GM18507 (cell line): ENCODE results near the gene OR5D16.
"Not testable (repeated sequence)": the region's sequence is repeated elsewhere in the genome, so short reads cannot be mapped to it uniquely, and the experiment has no call there.

ENCODE experiments used
- DNase-seq: peaks from one replicate; pipeline ENCODE4 v3.0.0; 2011; ENCODE audit warnings: low read depth; ENCODE audit not compliant: insufficient read length; ENCODE audit errors: extremely low spot score
- FAIRE-seq: peaks from 2 replicates; lab custom pipeline; 2011; peaks lifted over from hg19 to GRCh38; lab: Jason Lieb, UNC

OR5D16 gene

DNA sequence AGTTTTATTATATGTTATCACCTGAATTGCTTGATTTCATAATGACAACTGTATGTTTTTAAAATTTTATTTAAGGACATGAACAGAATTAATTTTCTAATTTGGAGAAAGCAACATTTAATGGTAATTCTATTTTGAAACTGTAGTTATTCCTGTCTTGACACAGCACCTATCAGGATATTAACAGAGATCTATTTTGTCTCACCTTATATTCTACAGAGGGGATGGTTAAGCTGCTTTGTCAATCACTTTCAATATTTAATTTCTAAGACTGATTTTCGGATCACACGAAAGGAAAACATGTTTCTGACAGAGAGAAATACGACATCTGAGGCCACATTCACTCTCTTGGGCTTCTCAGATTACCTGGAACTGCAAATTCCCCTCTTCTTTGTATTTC lies at the start of gene OR5D16:
Gene OR5D16 (plus strand): TSS at position 301 of the 400 bp plus-strand sequence. CDS start 0 bp downstream, at position 301.
- FAIRE-seq (no peak), DNase-seq (no peak)

DNA sequence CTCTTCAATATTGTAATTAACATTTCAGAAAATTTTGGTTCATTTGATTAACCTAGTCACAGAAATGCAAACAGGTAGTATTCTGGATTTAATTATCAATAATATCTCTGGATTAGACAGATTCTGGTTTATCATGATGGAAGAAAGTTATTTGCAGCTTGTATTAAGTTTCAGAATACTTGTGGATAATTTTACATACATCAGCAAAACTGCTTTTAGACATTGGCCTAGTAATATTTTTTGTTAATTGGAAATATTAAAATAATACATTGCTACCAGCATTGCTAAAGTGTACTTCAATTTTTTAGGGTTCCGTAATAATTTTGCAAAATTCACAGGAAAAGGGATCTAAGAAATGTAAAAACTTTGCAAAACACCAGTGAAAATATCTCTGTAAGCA lies 46.9 kb upstream of the OR5D16 start:
- FAIRE-seq (no peak), DNase-seq (no peak)

DNA sequence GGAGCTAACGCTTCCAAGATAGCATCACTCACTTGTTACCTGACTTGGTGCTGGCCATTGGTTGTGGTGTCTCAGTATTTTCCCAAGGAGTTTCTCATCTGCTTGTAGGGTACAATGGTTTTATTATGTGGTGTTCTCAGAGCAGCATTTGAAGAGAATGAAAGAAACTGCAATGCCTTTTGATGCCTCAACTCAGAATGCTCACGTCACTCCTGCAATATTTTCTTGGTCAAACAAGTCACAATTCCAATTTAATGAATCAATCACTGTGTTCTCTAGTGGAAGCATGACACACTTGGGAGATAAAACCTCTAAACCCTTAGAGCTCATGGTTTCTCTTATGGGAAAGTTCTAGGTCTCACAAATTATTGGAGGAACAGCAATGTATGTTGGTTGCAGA lies 45.2 kb upstream of the OR5D16 start:
- DNase-seq: no peak
- FAIRE-seq: no peak

DNA sequence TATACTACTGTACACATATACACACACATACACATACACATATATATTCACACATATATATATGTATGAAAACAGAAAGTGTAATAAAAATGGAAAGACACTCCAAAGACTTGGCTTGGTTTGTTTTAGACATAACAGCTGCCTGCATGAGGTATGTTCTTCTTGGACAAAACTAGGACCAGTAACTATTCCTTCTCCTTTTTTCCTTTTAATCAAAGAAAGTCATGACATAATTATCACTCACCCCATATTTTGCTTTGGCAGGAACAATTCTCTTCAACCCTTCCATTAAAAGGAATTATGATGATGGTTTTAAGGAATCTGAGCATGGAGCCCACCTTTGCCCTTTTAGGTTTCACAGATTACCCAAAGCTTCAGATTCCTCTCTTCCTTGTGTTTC lies 43.3 kb upstream of the OR5D16 start, which contains the start of gene OR5D14:
Gene OR5D14 (plus strand): TSS at position 301 of the 400 bp plus-strand sequence. CDS start 0 bp downstream, at position 301.
- DNase-seq (no peak), FAIRE-seq (no peak)

DNA sequence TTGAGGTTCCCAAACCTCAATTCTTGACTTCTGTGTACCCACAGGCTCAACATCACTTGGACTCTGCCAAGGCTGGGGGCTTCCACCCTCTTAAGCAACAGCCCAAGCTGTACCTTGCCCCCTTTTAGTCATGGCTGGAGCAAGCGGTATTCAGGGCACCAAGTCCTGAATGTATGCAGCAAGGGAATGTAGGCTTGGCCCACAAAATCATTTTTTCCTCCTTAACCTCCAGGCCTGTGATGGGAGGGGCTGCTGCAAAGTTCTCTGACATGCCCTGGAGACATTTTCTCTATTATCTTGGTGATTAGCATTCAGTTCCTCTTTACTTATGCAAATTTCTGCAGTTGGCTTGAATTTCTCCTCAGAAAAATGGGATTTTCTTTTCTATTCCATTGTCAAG lies 32.3 kb upstream of the OR5D16 start:
- DNase-seq (no peak), FAIRE-seq (no peak)

DNA sequence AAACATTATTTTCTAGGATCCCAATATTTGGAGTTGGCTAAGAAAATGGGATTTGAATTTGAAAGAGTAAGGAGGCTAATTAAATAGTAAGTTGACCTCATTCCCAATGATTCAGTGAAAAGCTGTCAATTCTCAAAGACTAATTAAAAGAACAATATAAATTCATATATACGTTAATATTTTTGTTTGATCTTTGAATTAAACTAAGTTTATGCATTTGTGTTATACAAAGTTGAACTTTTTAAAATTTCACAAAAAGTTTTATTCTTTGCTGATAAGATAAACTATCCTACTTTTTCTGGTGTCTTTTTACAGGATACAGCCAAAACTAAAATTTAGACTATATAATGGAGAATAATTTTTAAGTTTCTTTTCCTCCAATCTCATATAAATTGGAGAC lies 27.5 kb upstream of the OR5D16 start, which contains the start of gene OR5L1:
Gene OR5L1 (plus strand): TSS at position 301 of the 400 bp plus-strand sequence. CDS start 100 bp downstream, outside the sequence.
- DNase-seq (no peak), FAIRE-seq (no peak)

DNA sequence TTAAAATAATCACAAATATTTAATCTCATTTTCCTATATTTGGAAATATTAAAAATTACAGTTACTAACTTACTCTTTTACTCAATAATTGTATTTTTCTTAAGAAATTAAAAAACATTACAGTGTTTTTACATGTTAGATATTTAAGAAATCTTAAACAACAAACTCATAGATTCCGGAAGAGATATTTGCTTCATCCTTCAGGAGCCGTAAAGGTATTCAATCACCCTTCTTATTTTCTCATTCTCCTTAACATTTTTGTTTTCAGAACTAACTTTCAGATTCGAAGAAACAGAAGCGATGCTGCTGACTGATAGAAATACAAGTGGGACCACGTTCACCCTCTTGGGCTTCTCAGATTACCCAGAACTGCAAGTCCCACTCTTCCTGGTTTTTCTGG lies 19.2 kb upstream of the OR5D16 start, which contains the start of gene OR5D18:
Gene OR5D18 (plus strand): TSS at position 301 of the 400 bp plus-strand sequence. CDS start 0 bp downstream, at position 301.
- FAIRE-seq (no peak), DNase-seq (no peak)

DNA sequence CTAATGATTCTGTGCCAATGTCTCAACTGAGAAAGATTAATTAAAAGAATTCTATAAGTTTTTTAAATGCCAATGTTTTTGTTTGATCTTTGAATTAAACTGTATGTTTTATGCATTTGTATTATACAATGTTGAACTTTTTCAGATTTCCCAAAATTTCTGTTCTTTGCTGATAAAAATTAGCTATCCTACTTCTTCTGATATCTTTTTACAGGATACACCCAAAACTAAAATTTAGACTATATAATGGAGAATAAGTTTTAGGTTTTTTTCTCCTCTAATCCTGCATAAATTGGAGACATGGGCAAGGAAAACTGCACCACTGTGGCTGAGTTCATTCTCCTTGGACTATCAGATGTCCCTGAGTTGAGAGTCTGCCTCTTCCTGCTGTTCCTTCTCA lies 11.6 kb upstream of the OR5D16 start, which contains the start of gene OR5L2:
Gene OR5L2 (plus strand): TSS at position 301 of the 400 bp plus-strand sequence. CDS start 0 bp downstream, at position 301.
- DNase-seq (no peak), FAIRE-seq (no peak)

DNA sequence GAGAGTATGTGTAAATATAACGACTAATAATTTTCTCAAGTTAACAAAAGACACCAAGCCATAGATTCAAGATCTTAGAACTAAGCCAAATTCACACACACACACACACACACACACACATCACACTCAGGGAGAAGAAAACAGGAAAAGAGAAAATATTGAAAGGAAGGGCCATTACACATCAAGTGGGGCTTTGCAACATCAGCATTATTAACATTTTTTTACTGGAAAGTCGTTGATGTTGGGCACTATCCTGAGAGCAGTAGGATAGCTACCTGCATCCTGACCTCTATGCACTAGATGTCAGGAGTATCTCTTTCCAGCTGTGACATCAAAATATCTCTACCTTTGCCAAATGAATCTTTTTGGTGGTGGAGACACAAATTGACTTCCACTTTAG lies 8.9 kb downstream of the OR5D16 start:
- DNase-seq: no peak
- FAIRE-seq: no peak

DNA sequence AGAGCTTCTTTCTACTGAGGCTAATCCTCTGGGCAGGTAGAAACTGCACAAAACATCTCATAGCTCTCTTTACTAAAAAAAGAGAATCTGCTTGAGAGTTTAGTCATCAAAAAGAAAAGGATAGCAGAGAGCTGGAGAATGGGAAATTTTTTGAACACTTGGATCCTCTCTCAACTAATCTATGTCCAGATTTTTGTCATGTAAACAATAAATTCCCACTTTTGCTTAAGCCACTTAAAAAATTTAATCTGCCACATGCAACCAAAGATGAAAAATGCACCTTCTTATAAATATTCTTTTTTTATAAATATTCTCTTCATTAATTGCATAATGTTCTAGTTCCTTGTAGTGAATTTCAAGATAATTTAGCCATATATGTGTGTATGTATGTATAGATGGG lies 10.5 kb downstream of the OR5D16 start:
- DNase-seq (no peak), FAIRE-seq (no peak)

DNA sequence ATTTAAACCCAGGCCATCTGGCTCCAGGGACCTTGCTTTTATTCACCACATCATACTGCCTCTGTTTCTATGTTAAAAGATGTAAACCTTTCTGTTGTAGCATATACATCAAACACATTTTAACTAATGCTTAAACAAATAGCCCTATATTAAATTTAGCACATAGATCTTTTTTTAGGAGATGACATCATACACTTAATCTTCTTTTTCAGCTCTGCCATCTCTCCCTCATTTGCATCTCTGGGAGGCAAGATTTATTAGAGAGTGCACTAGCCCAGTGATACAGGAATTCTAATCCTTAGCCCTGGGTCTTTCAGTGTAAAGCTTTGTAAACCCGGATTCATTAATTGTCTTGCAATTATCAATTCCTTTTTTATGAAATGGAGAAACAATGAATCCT lies 13.6 kb downstream of the OR5D16 start:
- FAIRE-seq: no peak

DNA sequence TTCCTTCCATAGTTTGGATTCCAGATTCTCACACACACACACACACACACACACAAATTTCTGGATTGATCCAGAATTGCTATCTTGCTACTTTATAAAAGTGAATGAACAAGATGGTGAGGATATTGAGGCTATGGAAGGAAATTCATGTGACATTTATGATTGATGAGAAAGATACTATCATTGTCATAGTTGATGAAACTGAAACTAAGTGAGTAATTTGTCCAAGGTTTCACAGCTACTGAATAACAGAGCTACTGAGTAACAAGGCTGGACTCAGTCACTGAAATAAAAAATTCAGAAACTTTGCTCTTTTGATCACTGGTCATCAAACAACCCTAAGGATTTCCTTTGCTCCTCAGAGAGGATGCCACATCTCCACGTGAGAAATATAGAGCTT lies 16.2 kb downstream of the OR5D16 start:
- no peak for FAIRE-seq
- DNase-seq: no peak

More for the DNA sequence above, 13.6 kb downstream of the OR5D16 start:
- DNase-seq: no peak

DNA sequence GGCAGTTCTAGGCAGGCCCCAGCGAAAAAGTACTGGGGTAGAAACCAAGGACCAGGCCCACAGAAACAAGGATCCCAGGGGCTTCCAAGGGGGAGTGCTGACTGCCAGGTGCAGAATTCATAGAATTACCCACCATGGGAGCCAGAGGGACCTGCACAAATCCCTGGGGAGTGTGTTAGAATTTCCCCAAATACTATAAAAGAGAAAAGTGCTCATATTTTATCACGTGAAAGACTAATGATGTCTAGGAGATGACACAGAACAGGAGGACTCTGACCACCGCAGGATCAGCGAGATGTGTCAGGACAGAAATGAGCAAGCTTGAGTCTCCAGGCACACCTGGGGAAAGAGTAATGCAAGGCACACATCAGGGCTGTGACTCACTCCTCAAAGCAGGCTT lies 28.8 kb downstream of the OR5D16 start:
- DNase-seq, FAIRE-seq: not testable (repeated sequence)

DNA sequence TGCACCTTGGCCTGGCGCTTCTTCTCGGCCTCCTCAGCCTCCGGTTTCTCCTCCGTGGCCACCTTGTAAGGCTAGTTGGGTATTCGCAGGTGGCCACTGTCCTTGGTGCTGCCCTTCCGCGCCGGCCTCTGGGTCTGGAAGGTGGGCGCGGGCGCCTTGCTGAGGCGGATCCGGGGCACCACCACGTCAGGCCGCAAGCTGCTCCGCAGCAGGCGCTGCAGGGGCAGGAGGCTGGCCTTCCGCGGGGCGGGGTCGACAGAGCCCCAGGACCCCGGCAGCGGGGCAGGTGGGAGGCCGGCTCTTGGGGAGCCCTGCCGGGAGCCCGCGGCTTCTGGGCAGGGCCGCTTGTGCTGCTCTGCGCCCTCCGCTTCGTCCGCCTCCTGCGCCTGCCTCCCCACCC lies 34.2 kb downstream of the OR5D16 start:
- not testable (repeated sequence) for DNase-seq, FAIRE-seq

DNA sequence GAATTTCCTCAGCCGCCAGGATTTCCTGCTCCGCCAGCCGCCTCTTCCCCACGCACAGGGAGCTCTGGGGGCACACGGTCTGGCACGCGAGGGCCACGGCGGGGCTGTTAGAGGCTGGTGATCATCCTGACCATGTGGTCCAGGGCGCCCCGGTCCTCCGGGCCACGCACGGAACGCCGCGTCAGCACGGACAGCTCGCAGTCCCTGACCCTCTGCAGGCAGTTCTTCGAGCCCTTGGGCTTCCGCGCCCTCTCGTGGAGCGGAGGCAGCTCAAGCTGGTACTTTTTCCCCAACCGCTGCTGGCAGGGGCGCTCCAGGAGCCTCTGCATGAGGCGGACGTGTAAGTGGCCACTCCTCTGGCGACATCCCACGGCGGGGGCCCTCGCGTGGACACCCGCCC lies 34.6 kb downstream of the OR5D16 start:
- not testable (repeated sequence) for DNase-seq, FAIRE-seq

DNA sequence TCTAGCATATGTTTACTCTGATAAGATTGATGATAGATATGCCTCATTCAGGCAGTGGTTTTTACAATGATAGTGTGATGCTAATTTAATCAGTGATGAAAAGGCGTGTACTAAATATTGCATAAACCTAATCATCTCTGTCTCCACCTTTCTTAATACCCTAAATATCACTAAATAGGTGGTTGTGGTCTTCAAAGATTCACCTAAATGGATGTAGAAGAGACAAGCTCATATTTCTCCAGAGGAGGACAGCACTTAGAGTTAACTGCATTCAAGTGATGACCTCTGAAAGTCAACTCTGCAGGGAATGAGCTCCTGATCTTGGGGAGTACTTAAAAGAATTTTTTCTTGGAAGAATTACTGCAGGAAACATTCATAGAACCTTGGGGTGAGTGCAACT lies 44.4 kb downstream of the OR5D16 start, which contains the start of gene TRIM51:
Gene TRIM51 (plus strand): TSS at position 301 of the 400 bp plus-strand sequence. CDS start 2,132 bp downstream, outside the sequence.
- not testable (repeated sequence) for FAIRE-seq, DNase-seq

DNA sequence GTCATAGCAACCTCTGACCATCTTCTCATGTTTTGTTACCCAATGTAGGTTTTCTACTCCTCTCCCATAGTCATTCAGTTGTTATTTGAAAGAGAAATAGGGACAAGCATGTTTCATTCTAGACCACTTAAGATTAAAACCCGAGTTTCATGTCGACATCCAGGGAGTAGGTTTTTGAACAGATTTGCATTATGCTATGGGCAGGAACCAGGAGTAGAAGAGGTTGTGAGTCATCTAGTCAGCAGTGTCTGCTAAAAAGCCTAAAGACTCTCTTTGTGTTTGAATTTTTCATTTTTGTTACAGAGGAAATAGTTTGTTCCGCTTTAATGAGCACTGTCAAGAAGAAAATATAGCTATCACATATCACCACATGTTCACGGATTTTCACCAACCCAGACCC lies 46.4 kb downstream of the OR5D16 start:
- not testable (repeated sequence) for FAIRE-seq, DNase-seq

DNA sequence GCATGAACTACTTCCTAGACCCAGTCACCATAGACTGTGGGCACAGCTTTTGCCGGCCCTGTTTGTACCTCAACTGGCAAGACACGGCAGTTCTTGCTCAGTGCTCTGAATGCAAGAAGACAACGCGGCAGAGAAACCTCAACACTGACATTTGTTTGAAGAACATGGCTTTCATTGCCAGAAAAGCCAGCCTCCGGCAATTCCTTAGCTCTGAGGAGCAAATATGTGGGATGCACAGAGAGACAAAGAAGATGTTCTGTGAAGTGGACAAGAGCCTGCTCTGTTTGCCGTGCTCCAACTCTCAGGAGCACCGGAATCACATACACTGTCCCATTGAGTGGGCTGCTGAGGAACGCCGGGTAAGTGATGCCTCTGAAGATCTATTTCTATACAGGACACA lies 46.9 kb downstream of the OR5D16 start:
- not testable (repeated sequence) for FAIRE-seq, DNase-seq
